Smooth muscle cell (in vitro differentiated cells): ENCODE measurements around the gene CCDC195. TPM values are rescaled to one million over a fixed set of nuclear protein-coding genes. Genes with fewer than 3 reads are reported as not detected.
"Not testable (repeated sequence)": the region's sequence is repeated elsewhere in the genome, so short reads cannot be mapped to it uniquely, and the experiment has no call there.

Source experiments
- DNase-seq: peaks from one replicate; lab custom pipeline; 2025; ENCODE audit not compliant: unreplicated experiment; lab: John Stamatoyannopoulos, UW
- H2AFZ ChIP-seq: fragments of 200-600 bp; sonication (generic); 2 replicates; pipeline ENCODE4 v1.6.0; 2016; ENCODE audit warnings: antibody characterized with exemption, low read depth, mild to moderate bottlenecking
- H3F3A ChIP-seq: fragments of 200-600 bp; sonication (generic); 2 replicates; pipeline ENCODE4 v1.6.0; 2017; ENCODE audit warnings: antibody characterized with exemption, low read depth
- H3K27ac ChIP-seq: fragments of 200-600 bp; sonication (generic); 2 replicates; pipeline ENCODE4 v1.5.1; 2016; ENCODE audit warnings: low read depth, mild to moderate bottlenecking
- H3K27me3 ChIP-seq: fragments of 200-600 bp; sonication (generic); 2 replicates; pipeline ENCODE4 v1.6.1; 2016; ENCODE audit warnings: low read depth, mild to moderate bottlenecking
- H3K36me3 ChIP-seq: fragments of 200-600 bp; sonication (generic); 2 replicates; pipeline ENCODE4 v1.5.1; 2016; ENCODE audit warnings: low read depth
- H3K4me1 ChIP-seq: fragments of 200-600 bp; sonication (generic); 2 replicates; pipeline ENCODE4 v1.5.1; 2016; ENCODE audit warnings: low read depth
- H3K4me2 ChIP-seq: fragments of 200-600 bp; sonication (generic); 2 replicates; pipeline ENCODE4 v1.6.0; 2016; ENCODE audit warnings: mild to moderate bottlenecking
- H3K4me3 ChIP-seq: fragments of 200-600 bp; sonication (generic); 2 replicates; pipeline ENCODE4 v1.5.1; 2016; ENCODE audit warnings: mild to moderate bottlenecking
- H3K79me2 ChIP-seq: fragments of 200-600 bp; sonication (generic); 2 replicates; pipeline ENCODE4 v1.6.0; 2016; ENCODE audit warnings: low read depth, mild to moderate bottlenecking
- H3K9ac ChIP-seq: fragments of 200-600 bp; sonication (generic); 2 replicates; pipeline ENCODE4 v1.6.0; 2016; ENCODE audit warnings: low read depth
- H3K9me3 ChIP-seq: fragments of 200-600 bp; sonication (generic); replicated peaks from 2 replicates; pipeline ENCODE4 v1.5.1; 2016; ENCODE audit warnings: low read depth
- H4K20me1 ChIP-seq: fragments of 200-600 bp; sonication (generic); 2 replicates; pipeline ENCODE4 v1.6.0; 2016; ENCODE audit warnings: low read depth
- WGBS: methylation state at CpG from one replicate; pipeline ENCODE4 v1.1.7; 2016; ENCODE audit warnings: low lambda C conversion rate; 5-methylcytosine and 5-hydroxymethylcytosine counted together
- polyA plus RNA-seq: library from polyadenylated mRNA; unstranded; fragments of >200 nt; fragmentation: Nextera tagmentation; extraction: Ambion mirVana; gene quantifications from 2 replicates; pipeline ENCODE4 v1.2.1, GENCODE V29; 2016
- total RNA-seq: library from RNA; depleted of rRNA; stranded (reverse); fragments of >200 nt; gene quantifications from 2 replicates; pipeline ENCODE4 v1.2.3, GENCODE V29; 2014
- TF ChIP-seq, protein P1 (sequence below): fragments of 200-600 bp; sonication (generic); IDR thresholded peaks from 2 replicates; pipeline ENCODE4 v1.5.1; 2017; ENCODE audit warnings: borderline replicate concordance, mild to moderate bottlenecking, antibody characterized with exemption; ENCODE audit not compliant: insufficient read depth, poor library complexity, severe bottlenecking

The CCDC195 gene
- total and polyA plus RNA-seq, 2 experiments from 2014 or later: not detected

DNA sequence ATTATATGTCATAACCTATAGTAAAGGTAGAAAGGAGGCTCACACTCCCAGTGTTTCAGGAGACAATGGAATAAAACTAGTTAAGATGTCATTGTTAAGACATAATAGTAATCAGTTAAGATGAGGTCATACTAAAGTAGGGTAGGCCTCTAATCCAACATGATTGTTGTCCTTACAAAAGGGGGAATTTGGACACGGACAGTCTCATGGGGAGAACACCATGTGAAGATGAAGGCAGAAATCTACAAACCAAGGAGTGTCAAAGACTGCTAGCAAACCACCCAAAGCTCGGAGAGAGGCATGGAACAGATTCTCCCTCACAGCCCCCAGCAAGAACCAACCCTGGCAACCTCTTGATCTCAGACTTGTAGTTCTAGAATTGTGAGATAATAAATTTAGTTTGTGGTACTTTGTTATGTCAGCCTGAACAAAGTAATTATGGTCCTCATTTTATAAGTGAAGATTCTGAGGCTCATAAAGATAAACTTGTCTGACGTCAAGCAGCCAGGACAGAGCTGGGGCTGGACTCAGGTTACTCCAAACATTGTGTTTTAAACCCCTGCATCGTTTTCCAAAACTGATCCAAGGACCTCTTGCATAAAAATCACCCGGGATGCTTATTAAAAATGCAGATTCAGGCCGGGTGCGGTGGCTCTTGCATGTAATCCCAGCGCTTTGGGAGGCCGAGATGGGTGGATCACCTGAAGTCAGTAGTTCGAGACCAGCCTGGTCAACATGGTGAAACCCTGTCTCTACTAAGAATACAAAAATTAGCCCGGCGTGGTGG, 47.8 kb downstream of the CCDC195 start:
- DNase-seq: no peak
- WGBS: 82% methylated on average over 12 of the region's 12 CpGs
- Histone ChIP-seq H3K27me3 (peaks cover 6% of the 10 kb centered on the region), H3K4me3 (no peak overlapping the region), H2AFZ (no peak overlapping the region), H4K20me1 (no peaks in the 10 kb centered on the region), H3K4me2 (no peak overlapping the region), H3K36me3 (no peaks in the 10 kb centered on the region), H3K79me2 (no peaks in the 10 kb centered on the region), H3K9me3 (no peaks in the 10 kb centered on the region), H3K4me1 (no peaks in the 10 kb centered on the region), H3F3A (no peaks in the 10 kb centered on the region), H3K9ac (no peak overlapping the region), H3K27ac (no peak overlapping the region)
- TF ChIP-seq, protein P1, sequence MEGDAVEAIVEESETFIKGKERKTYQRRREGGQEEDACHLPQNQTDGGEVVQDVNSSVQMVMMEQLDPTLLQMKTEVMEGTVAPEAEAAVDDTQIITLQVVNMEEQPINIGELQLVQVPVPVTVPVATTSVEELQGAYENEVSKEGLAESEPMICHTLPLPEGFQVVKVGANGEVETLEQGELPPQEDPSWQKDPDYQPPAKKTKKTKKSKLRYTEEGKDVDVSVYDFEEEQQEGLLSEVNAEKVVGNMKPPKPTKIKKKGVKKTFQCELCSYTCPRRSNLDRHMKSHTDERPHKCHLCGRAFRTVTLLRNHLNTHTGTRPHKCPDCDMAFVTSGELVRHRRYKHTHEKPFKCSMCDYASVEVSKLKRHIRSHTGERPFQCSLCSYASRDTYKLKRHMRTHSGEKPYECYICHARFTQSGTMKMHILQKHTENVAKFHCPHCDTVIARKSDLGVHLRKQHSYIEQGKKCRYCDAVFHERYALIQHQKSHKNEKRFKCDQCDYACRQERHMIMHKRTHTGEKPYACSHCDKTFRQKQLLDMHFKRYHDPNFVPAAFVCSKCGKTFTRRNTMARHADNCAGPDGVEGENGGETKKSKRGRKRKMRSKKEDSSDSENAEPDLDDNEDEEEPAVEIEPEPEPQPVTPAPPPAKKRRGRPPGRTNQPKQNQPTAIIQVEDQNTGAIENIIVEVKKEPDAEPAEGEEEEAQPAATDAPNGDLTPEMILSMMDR: no peak

DNA sequence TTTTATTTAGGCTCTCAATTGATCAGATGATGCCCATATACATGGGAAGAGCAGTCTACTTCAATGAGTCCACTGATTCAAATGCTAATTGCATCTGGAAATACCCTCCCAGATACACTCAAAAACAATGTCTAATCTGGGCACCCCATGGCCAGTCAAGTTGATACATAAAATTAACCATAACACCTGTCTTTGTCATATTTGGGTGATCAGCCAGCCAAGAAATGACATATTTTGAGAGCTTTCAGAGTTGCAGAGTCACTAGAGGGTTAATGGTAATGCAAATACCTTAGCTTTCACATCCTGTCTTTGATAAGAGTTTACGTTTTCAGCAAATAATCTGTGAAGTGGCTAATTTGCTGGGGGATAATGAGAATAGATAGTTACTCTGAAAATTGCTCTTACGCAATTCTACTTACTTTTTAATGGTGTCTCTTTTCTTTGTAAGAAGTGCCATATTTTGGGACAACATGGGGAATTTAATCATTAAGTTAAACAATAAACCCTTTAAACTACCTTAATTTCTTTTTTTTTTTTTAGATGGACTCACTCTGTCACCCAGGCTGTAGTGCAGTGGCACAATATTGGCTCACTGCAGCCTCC, 49.1 kb downstream of the CCDC195 start:
- H3K27ac ChIP-seq: no peak overlapping the region
- WGBS: 54% methylated on average over 2 of the region's 2 CpGs
- no peaks in the 10 kb centered on the region for H4K20me1 ChIP-seq
- no peaks in the 10 kb centered on the region for H3K79me2 ChIP-seq
- no peaks in the 10 kb centered on the region for H3K36me3 ChIP-seq
- no peaks in the 10 kb centered on the region for H3F3A ChIP-seq
- no peak overlapping the region for H3K4me2 ChIP-seq
- peaks cover 6% of the 10 kb centered on the region for H3K27me3 ChIP-seq
- no peaks in the 10 kb centered on the region for H3K9me3 ChIP-seq
- H2AFZ ChIP-seq: no peak overlapping the region
- no peaks in the 10 kb centered on the region for H3K4me1 ChIP-seq
- TF ChIP-seq, protein P1: no peak
- no peak overlapping the region for H3K9ac ChIP-seq
- no peak overlapping the region for H3K4me3 ChIP-seq
- DNase-seq: no peak

DNA sequence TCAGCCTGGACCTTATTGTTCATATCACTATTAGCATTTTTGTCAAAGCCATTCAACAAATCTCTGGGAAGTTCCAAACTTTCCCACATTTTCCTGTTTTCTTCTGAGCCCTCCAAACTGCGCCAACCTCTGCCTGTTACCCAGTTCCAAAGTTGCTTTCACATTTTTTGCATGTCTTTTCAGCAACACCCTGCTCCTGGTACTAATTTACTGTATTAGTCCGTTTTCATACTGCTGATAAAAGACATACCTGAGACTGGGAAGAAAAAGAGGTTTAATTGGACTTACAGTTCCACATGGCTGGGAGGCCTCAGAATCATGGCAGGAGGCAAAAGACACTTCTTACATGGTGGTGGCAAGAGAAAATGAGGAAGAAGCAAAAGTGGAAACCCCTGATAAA, 52.8 kb downstream of the CCDC195 start:
- H3K4me1 ChIP-seq, H3K27me3 ChIP-seq, H3F3A ChIP-seq, H3K9ac ChIP-seq, H3K9me3 ChIP-seq, H2AFZ ChIP-seq, H3K4me2 ChIP-seq, H4K20me1 ChIP-seq, H3K27ac ChIP-seq, DNase-seq, H3K4me3 ChIP-seq, H3K36me3 ChIP-seq, H3K79me2 ChIP-seq: not testable (repeated sequence)
- WGBS: 80% methylated on average over 2 of the region's 2 CpGs

DNA sequence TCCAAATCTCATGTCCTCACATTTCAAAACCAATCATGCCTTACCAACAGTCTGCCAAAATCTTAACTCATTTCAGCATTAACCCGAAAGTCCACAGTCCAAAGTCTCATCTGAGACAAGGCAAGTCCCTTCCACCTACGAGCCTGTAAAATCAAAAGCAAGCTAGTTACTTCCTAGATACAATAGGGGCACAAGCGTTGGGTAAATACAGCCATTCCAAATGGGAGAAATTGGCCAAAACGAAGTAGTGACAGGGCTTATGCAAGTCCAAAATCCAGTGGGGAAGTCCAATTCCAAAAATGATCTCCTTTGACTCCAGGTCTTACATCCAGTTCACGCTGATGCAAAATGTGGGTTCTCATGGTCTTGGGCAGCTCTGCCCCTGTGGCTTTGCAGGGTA, 54.5 kb downstream of the CCDC195 start:
- not testable (repeated sequence) for H3K4me3 ChIP-seq, H3K27me3 ChIP-seq, DNase-seq, H3K9ac ChIP-seq, H3K9me3 ChIP-seq, H3K27ac ChIP-seq, H3K4me2 ChIP-seq, H3K36me3 ChIP-seq, H3K4me1 ChIP-seq, H3F3A ChIP-seq, H3K79me2 ChIP-seq, H2AFZ ChIP-seq, H4K20me1 ChIP-seq
- WGBS: 85% methylated on average over 5 of the region's 5 CpGs
